Natural killer cell (primary cell): Measurements from ENCODE around the gene KLHL14. TPM values are rescaled to one million over a fixed set of nuclear protein-coding genes. Genes with fewer than 3 reads are reported as not detected.

Source experiments
- ATAC-seq, 3 donors: fragments of 150-1000 bp in 2 of 3; fragments of 200-7000 bp in 1 of 3; cut with Tn5 transposase; 1 replicate in 1 of 3; 2 replicates in 2 of 3; pipeline ENCODE4 v1.10.0; 2021; ENCODE audit warnings: mild to moderate bottlenecking in 2 of 3, moderate library complexity in 2 of 3
- DNase-seq, 2 donors: peaks; one replicate each; pipeline versions ENCODE4 v3.0.0 to v3.0.0-alpha.2; 2013 to 2021; ENCODE audit warnings: mixed read lengths in 1 of 2
- H3K27ac ChIP-seq: one replicate; pipeline ENCODE4 v1.5.1; 2013; ENCODE audit warnings: mild to moderate bottlenecking, low read length
- H3K27me3 ChIP-seq: one replicate; pipeline ENCODE4 v1.6.1; 2013; ENCODE audit warnings: low read length; ENCODE audit not compliant: control insufficient read depth, insufficient read depth
- H3K36me3 ChIP-seq: one replicate; pipeline ENCODE4 v1.6.1; 2013; ENCODE audit warnings: low read length; ENCODE audit not compliant: control insufficient read depth, insufficient read depth
- H3K4me1 ChIP-seq: one replicate; pipeline ENCODE4 v1.6.1; 2013; ENCODE audit warnings: low read length; ENCODE audit not compliant: control insufficient read depth, insufficient read depth
- H3K4me3 ChIP-seq: one replicate; pipeline ENCODE4 v1.5.1; 2013; ENCODE audit warnings: low read length
- H3K9me3 ChIP-seq: one replicate; pipeline ENCODE4 v1.6.1; 2013; ENCODE audit warnings: low read length; ENCODE audit not compliant: control insufficient read depth, insufficient read depth
- H3K27ac Mint-ChIP-seq, 2 donors: one replicate each; pipeline ENCODE4 v1.8.0; 2022; ENCODE audit warnings: mild to moderate bottlenecking in 2 of 2, mixed read lengths in 2 of 2, moderate library complexity in 1 of 2
- H3K27me3 Mint-ChIP-seq, 2 donors: one replicate each; pipeline ENCODE4 v1.8.0; 2022; ENCODE audit warnings: low read depth in 2 of 2, mixed read lengths in 2 of 2
- H3K36me3 Mint-ChIP-seq: one replicate; pipeline ENCODE4 v1.8.0; 2022; ENCODE audit warnings: mixed read lengths
- H3K4me1 Mint-ChIP-seq, 2 donors: one replicate each; pipeline ENCODE4 v1.8.0; 2022; ENCODE audit warnings: mixed read lengths in 2 of 2
- H3K4me3 Mint-ChIP-seq: one replicate; pipeline ENCODE4 v1.8.0; 2022; ENCODE audit warnings: mild to moderate bottlenecking, moderate library complexity, mixed read lengths
- H3K9me3 Mint-ChIP-seq, 2 donors: one replicate each; pipeline ENCODE4 v1.8.0; 2022; ENCODE audit warnings: mixed read lengths in 2 of 2
- CTCF ChIP-seq: fragments of 200-600 bp; IDR thresholded peaks from one replicate; pipeline ENCODE4 v1.8.0; 2022; ENCODE audit warnings: antibody characterized with exemption
- WGBS: methylation state at CpG from one replicate; pipeline ENCODE4 v1.1.7; 2013; ENCODE audit warnings: missing lambda C conversion rate; ENCODE audit not compliant: insufficient coverage; 5-methylcytosine and 5-hydroxymethylcytosine counted together
- intact Hi-C: fragments of 100-400 bp; cut with micrococcal nuclease; formaldehyde crosslinking; loops from one replicate; pipeline ENCODE4 v1.14.2; 2022
- total RNA-seq, 4 donors: library from RNA; stranded (reverse); fragments of 120-200 nt in 1 of 4; gene quantifications; one replicate each; pipeline versions ENCODE4 v1.2.3 to v1.2.4, GENCODE V29; 2013 to 2022

Gene KLHL14
- total RNA-seq, 3 donors from 2014 or later (not counting 1 experiment from before 2014, with no cell fraction given): 0.26 to 0.28 TPM; not detected in 1

GRCh38 chr18:32634876-32635431 lies 137.9 kb downstream of the KLHL14 start:
- Histone ChIP-seq H3K4me1 (no peaks in the 10 kb centered on the region), H3K36me3 (no peaks in the 10 kb centered on the region), H3K27ac (no peak overlapping the region), H3K4me3 (no peak overlapping the region), H3K9me3 (no peaks in the 10 kb centered on the region), H3K27me3 (no peaks in the 10 kb centered on the region)
- Mint-ChIP-seq H3K4me1 (no peaks in the 10 kb centered on the region), H3K4me3 (no peak overlapping the region), H3K27me3 (no peaks in the 10 kb centered on the region), H3K9me3 (peaks cover 0 to 2% of the 10 kb centered on the region in 2 donors), H3K27ac (no peak overlapping the region), H3K36me3 (no peaks in the 10 kb centered on the region)
- no peak for TF ChIP-seq CTCF
- DNase-seq: no peak
- no peak for ATAC-seq
- 87% methylated on average over 5 of the region's 5 CpGs for WGBS
- intact Hi-C loops: no loop called here

- Histone ChIP-seq H3K36me3 (no peaks in the 10 kb centered on the region), H3K4me3 (no peak overlapping the region), H3K4me1 (no peaks in the 10 kb centered on the region), H3K27me3 (no peaks in the 10 kb centered on the region), H3K27ac (no peak overlapping the region), H3K9me3 (no peaks in the 10 kb centered on the region)
- WGBS: 83% methylated on average over 16 of the region's 16 CpGs
- Mint-ChIP-seq H3K27ac (no peak overlapping the region), H3K9me3 (peaks cover 7 to 8% of the 10 kb centered on the region in 2 donors), H3K4me3 (no peak overlapping the region), H3K4me1 (no peaks in the 10 kb centered on the region), H3K27me3 (no peaks in the 10 kb centered on the region), H3K36me3 (no peaks in the 10 kb centered on the region)
- TF ChIP-seq CTCF: no peak
- intact Hi-C loops: no loop called here
- ATAC-seq (no peak), DNase-seq (no peak)
These were observed 142.7 kb downstream of the KLHL14 start for GRCh38 chr18:32629981-32630700.

GRCh38 chr18:32629292-32629691 lies 143.5 kb downstream of the KLHL14 start:
- Histone ChIP-seq H3K4me3 (no peak overlapping the region), H3K27me3 (no peaks in the 10 kb centered on the region), H3K9me3 (no peaks in the 10 kb centered on the region), H3K27ac (no peak overlapping the region), H3K36me3 (no peaks in the 10 kb centered on the region), H3K4me1 (no peaks in the 10 kb centered on the region)
- 95% methylated on average over 2 of the region's 2 CpGs for WGBS
- intact Hi-C loops: no loop called here
- no peaks in the 10 kb centered on the region for H3K36me3 Mint-ChIP-seq
- TF ChIP-seq CTCF: no peak
- peaks cover 7 to 8% of the 10 kb centered on the region in 2 donors for H3K9me3 Mint-ChIP-seq
- no peaks in the 10 kb centered on the region for H3K4me1 Mint-ChIP-seq
- ATAC-seq (no peak), DNase-seq (no peak)
- H3K27ac Mint-ChIP-seq: no peak overlapping the region
- no peaks in the 10 kb centered on the region for H3K27me3 Mint-ChIP-seq
- H3K4me3 Mint-ChIP-seq: no peak overlapping the region
